GM23338 (cell line): ENCODE results near the gene IGFBP6. TPM values are rescaled to one million over a fixed set of nuclear protein-coding genes. Genes with fewer than 3 reads are reported as not detected.
A peak's percentile ranks its signal among the peaks of the same experiment; 100 is the strongest.

Experiments
- ATAC-seq: fragments of 200-7000 bp; cut with Tn5 transposase; 3 replicates; pipeline ENCODE4 v1.9.1; 2020
- DNase-seq: peaks from one replicate; pipeline ENCODE4 v3.0.0-alpha.2; 2015; ENCODE audit warnings: low spot score
- H2AFZ ChIP-seq: fragments of 200-600 bp; sonication (generic); 2 replicates; pipeline ENCODE4 v1.8.0; 2016; ENCODE audit warnings: antibody characterized with exemption, mild to moderate bottlenecking, moderate library complexity
- H3F3A ChIP-seq: fragments of 200-600 bp; sonication (generic); replicated peaks from 2 replicates; pipeline ENCODE4 v1.8.0; 2017; ENCODE audit warnings: antibody characterized with exemption, mixed run types, low read depth
- H3K27ac ChIP-seq: fragments of 200-600 bp; sonication (generic); 2 replicates; pipeline ENCODE4 v1.6.1; 2016; ENCODE audit warnings: low read depth
- H3K27me3 ChIP-seq: fragments of 200-600 bp; sonication (generic); 2 replicates; pipeline ENCODE4 v1.8.0; 2016; ENCODE audit warnings: mild to moderate bottlenecking, mixed run types, moderate library complexity; ENCODE audit not compliant: insufficient read depth
- H3K36me3 ChIP-seq: fragments of 200-600 bp; sonication (generic); 2 replicates; pipeline ENCODE4 v1.8.0; 2016; ENCODE audit warnings: mild to moderate bottlenecking; ENCODE audit not compliant: insufficient read depth
- H3K4me1 ChIP-seq: fragments of 200-600 bp; sonication (generic); 2 replicates; pipeline ENCODE4 v1.8.0; 2016; ENCODE audit warnings: mild to moderate bottlenecking, moderate library complexity; ENCODE audit not compliant: insufficient read depth
- H3K4me2 ChIP-seq: fragments of 200-600 bp; sonication (generic); 2 replicates; pipeline ENCODE4 v1.7.1; 2017; ENCODE audit warnings: mixed run types
- H3K4me3 ChIP-seq: fragments of 200-600 bp; sonication (generic); 2 replicates; pipeline ENCODE4 v1.6.1; 2016; ENCODE audit warnings: mixed run types
- H3K79me2 ChIP-seq: fragments of 200-600 bp; sonication (generic); replicated peaks from 2 replicates; pipeline ENCODE4 v1.8.0; 2017; ENCODE audit warnings: mild to moderate bottlenecking; ENCODE audit not compliant: insufficient read depth
- H3K9me2 ChIP-seq: fragments of 200-600 bp; sonication (generic); 2 replicates; pipeline ENCODE4 v1.8.0; 2017; ENCODE audit not compliant: insufficient read depth
- H4K20me1 ChIP-seq: fragments of 200-600 bp; sonication (generic); replicated peaks from 2 replicates; pipeline ENCODE4 v1.8.0; 2017; ENCODE audit warnings: mild to moderate bottlenecking; ENCODE audit not compliant: insufficient read depth
- H3K27ac Mint-ChIP-seq: 2 replicates; pipeline ENCODE4 v1.8.0; 2020; ENCODE audit warnings: inconsistent platforms, mild to moderate bottlenecking, moderate library complexity, mixed read lengths
- H3K27me3 Mint-ChIP-seq: 3 replicates; pipeline ENCODE4 v1.8.0; 2022; ENCODE audit warnings: low read depth, mild to moderate bottlenecking, moderate library complexity, mixed read lengths, inconsistent platforms; ENCODE audit not compliant: insufficient read depth, poor library complexity
- H3K36me3 Mint-ChIP-seq: 3 replicates; pipeline ENCODE4 v1.8.0; 2021; ENCODE audit warnings: low read depth, mild to moderate bottlenecking, inconsistent platforms, moderate library complexity, mixed read lengths
- H3K4me1 Mint-ChIP-seq: 3 replicates; pipeline ENCODE4 v1.8.0; 2020; ENCODE audit warnings: mild to moderate bottlenecking, inconsistent platforms, mixed read lengths
- H3K4me3 Mint-ChIP-seq: 3 replicates; pipeline ENCODE4 v1.8.0; 2021; ENCODE audit warnings: moderate library complexity, mild to moderate bottlenecking, inconsistent platforms, mixed read lengths
- H3K9me3 Mint-ChIP-seq: 3 replicates; pipeline ENCODE4 v1.8.0; 2020; ENCODE audit warnings: moderate library complexity, mild to moderate bottlenecking, inconsistent platforms, mixed read lengths
- CREB1 ChIP-seq: fragments of 250-450 bp; sonication (Bioruptor Pico); IDR thresholded peaks from 2 replicates; pipeline ENCODE4 v1.5.0; 2020; ENCODE audit warnings: low read depth, mild to moderate bottlenecking, moderate library complexity
- ETS1 ChIP-seq: IDR thresholded peaks from 2 replicates; pipeline ENCODE4 v1.6.1; 2016; ENCODE audit warnings: antibody characterized with exemption
- EZH2phosphoT487 ChIP-seq: fragments of 200-600 bp; sonication (generic); IDR thresholded peaks from one replicate; pipeline ENCODE4 v1.8.1; 2018; ENCODE audit warnings: antibody characterized with exemption; ENCODE audit not compliant: unreplicated experiment
- ZNF114 ChIP-seq: fragments of 250-450 bp; sonication (Bioruptor Pico); IDR thresholded peaks from 2 replicates; pipeline ENCODE4 v1.5.0; 2020; ENCODE audit warnings: mild to moderate bottlenecking, moderate library complexity
- polyA plus RNA-seq: library from polyadenylated mRNA; unstranded; fragments of >200 nt; fragmentation: Nextera tagmentation; extraction: Ambion mirVana; gene quantifications from 2 replicates; pipeline ENCODE4 v1.2.1, GENCODE V29; 2016
- total RNA-seq: library from RNA; depleted of rRNA; stranded (reverse); fragments of >200 nt; shearing (Covaris generic); gene quantifications from 2 replicates; pipeline ENCODE4 v1.2.3, GENCODE V29; 2014
- TF ChIP-seq, protein P1 (sequence below): IDR thresholded peaks from one replicate; pipeline ENCODE4 v1.6.1; 2018; ENCODE audit warnings: antibody characterized with exemption; ENCODE audit not compliant: unreplicated experiment

Gene IGFBP6
- total and polyA plus RNA-seq, 2 experiments from 2014 or later = 14.7 to 16.6 TPM

DNA sequence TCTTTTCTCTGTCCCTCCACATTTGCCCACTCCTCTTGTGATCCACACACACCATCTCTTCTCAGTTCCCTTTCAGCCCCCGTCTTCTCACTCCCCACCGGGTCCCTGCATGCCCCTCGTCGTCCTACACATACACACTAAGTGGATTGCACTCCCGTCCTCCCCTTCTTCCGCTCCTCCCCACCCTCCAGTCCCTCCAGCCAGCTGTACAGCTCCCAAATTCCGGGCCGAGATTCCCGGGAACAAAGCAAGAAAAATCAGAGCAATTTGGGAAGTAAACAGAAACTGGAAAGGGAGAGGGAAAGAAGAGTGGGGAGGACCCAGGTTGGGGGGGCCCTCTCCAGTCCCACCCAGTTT is 282 bp upstream of the IGFBP6 start:
- H3K36me3 ChIP-seq = no peaks in the 10 kb centered on the region
- Mint-ChIP-seq H3K36me3 (no peaks in the 10 kb centered on the region; the same call in 2 of the 3 replicates), H3K9me3 (no peaks in the 10 kb centered on the region), H3K27me3 (peaks cover 35% of the 10 kb centered on the region), H3K4me3 (peak overlapping the region; percentile 89), H3K27ac (no peak overlapping the region; the same call in 1 of the 2 replicates), H3K4me1 (peaks cover 32% of the 10 kb centered on the region)
- H3K4me3 ChIP-seq = peak overlapping the region; percentile 96
- peak overlapping the region; percentile 95 for H2AFZ ChIP-seq
- H4K20me1 ChIP-seq = no peaks in the 10 kb centered on the region
- no peaks in the 10 kb centered on the region for H3K9me2 ChIP-seq
- TF ChIP-seq CREB1 (CRISPR knock-in tag) (no peak), ETS1 (0 out of 2 replicates have a peak, but pooled peaks have one; percentile 7)
- ATAC-seq (peak; percentile 47), DNase-seq (peak; percentile 66)
- H3K4me1 ChIP-seq = peaks cover 26% of the 10 kb centered on the region
- no peak overlapping the region for H3K27ac ChIP-seq
- peaks cover 26% of the 10 kb centered on the region for H3K27me3 ChIP-seq
- peaks cover 20% of the 10 kb centered on the region for H3F3A ChIP-seq
- H3K4me2 ChIP-seq = peak overlapping the region; percentile 100
- H3K79me2 ChIP-seq = no peaks in the 10 kb centered on the region

DNA sequence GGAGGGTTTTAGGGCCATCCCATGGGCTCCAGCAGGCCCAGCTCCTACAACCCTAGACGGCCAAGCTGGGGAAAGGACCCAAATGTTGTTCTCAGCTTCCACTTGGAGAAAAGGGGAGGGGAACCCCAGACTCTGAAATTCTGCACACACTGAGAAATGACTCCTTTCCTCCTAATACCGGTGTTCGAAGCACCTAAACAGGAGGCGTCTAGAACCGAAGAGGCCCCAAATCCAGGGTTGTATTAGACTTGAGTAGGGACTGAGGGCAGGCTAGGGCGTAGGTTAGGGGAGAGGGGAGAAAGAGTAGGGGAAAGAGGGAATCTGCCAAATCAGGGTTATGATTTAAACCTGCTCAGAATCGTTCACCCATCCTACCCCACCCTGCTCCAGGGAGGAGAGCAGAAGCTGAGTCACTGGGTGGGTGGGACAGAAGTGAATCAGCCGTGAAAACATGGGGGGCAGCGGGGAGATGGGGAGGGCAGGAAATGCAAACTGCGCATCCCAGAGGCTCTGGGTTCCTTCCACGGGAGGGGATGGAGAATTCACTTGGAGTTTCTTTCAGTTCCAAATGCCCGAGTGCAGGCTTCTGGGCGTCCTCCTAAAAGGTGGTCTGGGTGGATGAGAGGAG is 1.0 kb downstream of the IGFBP6 start:
- Mint-ChIP-seq H3K36me3 (no peaks in the 10 kb centered on the region; the same call in 2 of the 3 replicates), H3K27ac (no peak overlapping the region), H3K27me3 (peaks cover 33% of the 10 kb centered on the region), H3K4me3 (peak overlapping the region; percentile 89), H3K9me3 (no peaks in the 10 kb centered on the region), H3K4me1 (peaks cover 37% of the 10 kb centered on the region)
- Histone ChIP-seq H4K20me1 (no peaks in the 10 kb centered on the region), H3K4me3 (peak overlapping the region; percentile 96), H3K27ac (no peak overlapping the region), H3K9me2 (no peaks in the 10 kb centered on the region), H3K79me2 (no peaks in the 10 kb centered on the region), H2AFZ (peak overlapping the region; percentile 95), H3K36me3 (no peaks in the 10 kb centered on the region), H3K4me2 (peak overlapping the region; percentile 100), H3K4me1 (peaks cover 26% of the 10 kb centered on the region), H3K27me3 (peaks cover 26% of the 10 kb centered on the region), H3F3A (peaks cover 20% of the 10 kb centered on the region)
- no peak for ATAC-seq
- peak; percentile 34 for DNase-seq
- TF ChIP-seq ETS1 = no peak
- TF ChIP-seq, protein P1, sequence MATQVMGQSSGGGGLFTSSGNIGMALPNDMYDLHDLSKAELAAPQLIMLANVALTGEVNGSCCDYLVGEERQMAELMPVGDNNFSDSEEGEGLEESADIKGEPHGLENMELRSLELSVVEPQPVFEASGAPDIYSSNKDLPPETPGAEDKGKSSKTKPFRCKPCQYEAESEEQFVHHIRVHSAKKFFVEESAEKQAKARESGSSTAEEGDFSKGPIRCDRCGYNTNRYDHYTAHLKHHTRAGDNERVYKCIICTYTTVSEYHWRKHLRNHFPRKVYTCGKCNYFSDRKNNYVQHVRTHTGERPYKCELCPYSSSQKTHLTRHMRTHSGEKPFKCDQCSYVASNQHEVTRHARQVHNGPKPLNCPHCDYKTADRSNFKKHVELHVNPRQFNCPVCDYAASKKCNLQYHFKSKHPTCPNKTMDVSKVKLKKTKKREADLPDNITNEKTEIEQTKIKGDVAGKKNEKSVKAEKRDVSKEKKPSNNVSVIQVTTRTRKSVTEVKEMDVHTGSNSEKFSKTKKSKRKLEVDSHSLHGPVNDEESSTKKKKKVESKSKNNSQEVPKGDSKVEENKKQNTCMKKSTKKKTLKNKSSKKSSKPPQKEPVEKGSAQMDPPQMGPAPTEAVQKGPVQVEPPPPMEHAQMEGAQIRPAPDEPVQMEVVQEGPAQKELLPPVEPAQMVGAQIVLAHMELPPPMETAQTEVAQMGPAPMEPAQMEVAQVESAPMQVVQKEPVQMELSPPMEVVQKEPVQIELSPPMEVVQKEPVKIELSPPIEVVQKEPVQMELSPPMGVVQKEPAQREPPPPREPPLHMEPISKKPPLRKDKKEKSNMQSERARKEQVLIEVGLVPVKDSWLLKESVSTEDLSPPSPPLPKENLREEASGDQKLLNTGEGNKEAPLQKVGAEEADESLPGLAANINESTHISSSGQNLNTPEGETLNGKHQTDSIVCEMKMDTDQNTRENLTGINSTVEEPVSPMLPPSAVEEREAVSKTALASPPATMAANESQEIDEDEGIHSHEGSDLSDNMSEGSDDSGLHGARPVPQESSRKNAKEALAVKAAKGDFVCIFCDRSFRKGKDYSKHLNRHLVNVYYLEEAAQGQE = no peak
- TF ChIP-seq EZH2phosphoT487 = no peak
- TF ChIP-seq ZNF114 = no peak
